Sigmoid colon (tissue), 4 donors: ENCODE measurements around the gene CHD5.

Experiments
- CTCF ChIP-seq, 4 experiments: fragments of 450-650 bp in 3 of 4; fragments of 200-600 bp in 1 of 4; IDR thresholded peaks; one replicate each; pipeline ENCODE4 v1.5.1; 2016 to 2019; ENCODE audit warnings: antibody characterized with exemption in 4 of 4, mild to moderate bottlenecking in 3 of 4, moderate library complexity in 2 of 4
- POLR2AphosphoS5 ChIP-seq, 4 donors: sonication (generic); formaldehyde crosslinking; IDR thresholded peaks; one replicate each; pipeline ENCODE4 v1.6.1; 2017; ENCODE audit warnings: antibody characterized with exemption in 4 of 4

GRCh38 chr1:6220236-6220635, 40.1 kb upstream of the CHD5 start:
- TF ChIP-seq CTCF (IDR thresholded peaks at IDR 0.05) (no peak), POLR2AphosphoS5 (IDR thresholded peaks at IDR 0.05) (no peak)
